ENCODE results near the gene FAM216A.
"Not testable (repeated sequence)": the region's sequence is repeated elsewhere in the genome, so short reads cannot be mapped to it uniquely, and the experiment has no call there.

The FAM216A gene, protein sequence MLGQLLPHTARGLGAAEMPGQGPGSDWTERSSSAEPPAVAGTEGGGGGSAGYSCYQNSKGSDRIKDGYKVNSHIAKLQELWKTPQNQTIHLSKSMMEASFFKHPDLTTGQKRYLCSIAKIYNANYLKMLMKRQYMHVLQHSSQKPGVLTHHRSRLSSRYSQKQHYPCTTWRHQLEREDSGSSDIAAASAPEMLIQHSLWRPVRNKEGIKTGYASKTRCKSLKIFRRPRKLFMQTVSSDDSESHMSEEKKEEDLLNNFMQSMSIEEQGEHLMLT

DNA sequence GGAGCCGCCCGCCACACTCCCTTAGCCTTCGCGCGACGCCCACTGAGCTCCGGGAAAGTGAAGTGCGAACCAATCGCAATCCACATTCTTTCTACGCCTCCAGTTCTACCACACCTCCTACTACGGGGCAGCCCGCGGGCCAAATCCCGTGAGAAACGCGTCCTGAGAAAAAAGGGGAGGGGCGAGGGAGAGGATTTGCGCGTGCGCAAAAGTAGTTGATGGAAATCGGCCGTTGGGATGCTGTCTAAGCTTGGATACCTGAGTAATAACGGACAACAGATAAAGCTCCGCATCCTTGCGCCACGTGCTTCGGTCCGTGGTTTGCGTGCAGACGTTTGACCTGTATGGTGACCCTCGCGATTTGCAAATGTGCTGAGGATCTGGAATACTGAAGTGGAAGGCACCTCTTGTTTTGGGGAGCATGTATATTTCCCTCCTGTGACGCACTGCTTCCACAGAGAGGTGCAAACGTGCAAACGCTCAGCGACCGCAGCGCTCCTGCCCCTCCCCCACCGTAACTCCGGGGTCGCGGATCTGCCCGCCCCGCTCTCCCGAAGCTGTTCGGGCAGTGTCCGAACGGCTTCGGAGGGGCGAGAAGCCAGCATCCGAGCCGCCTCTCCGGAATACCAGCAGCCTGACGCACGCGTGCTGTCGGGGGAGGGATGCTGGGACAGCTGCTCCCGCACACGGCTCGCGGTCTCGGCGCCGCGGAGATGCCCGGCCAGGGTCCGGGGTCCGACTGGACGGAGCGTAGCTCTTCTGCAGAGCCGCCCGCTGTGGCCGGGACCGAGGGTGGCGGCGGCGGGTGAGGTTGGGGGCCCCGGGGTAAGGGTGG is at the start of gene FAM216A, which contains the start of gene GPN3:
Gene FAM216A (plus strand): TSS at position 632 of the 835 bp plus-strand sequence. CDS start 31 bp downstream, at position 663.
Gene GPN3 (minus strand): TSS at position 44 of the 835 bp plus-strand sequence. CDS start 54 bp downstream, outside the sequence.
- H3K4me3 Mint-ChIP-seq, result peak within 1 kb of the TSS; percentile 100
- peaks cover 42% of the 10 kb centered on the region for H3K4me1 Mint-ChIP-seq (ENCODE audit: low read depth)
- H3K9me3 Mint-ChIP-seq (ENCODE audit: low read depth), result no peaks in the 10 kb centered on the region
- peaks cover 3% of the 10 kb centered on the region for H3K36me3 Mint-ChIP-seq
- no peaks in the 10 kb centered on the region for H3K27me3 Mint-ChIP-seq
- H3K27ac Mint-ChIP-seq, result peak within 1 kb of the TSS; percentile 99

DNA sequence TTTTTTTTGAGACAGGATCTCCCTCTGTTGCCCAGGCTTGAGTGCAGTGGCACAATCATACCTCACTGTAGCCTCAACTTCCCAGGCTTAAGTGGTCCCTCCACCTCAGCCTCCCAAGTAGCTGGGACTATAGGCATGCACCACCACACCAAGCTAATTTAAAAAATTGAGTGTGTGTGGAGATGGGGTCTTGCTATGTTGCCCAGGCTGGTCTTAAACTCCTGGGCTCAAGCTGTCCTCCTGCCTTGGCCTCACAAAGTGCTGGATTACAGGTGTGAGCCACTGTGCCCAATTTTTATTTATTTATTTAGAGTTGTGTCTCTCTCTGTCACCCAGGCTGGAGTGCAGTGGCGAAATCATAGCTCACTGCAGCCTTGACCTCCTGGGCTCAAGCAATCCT is 48.0 kb upstream of the FAM216A start:
- H3K4me3 Mint-ChIP-seq; H3K4me1 Mint-ChIP-seq (ENCODE audit: low read depth); H3K27ac Mint-ChIP-seq; H3K9me3 Mint-ChIP-seq (ENCODE audit: low read depth); H3K36me3 Mint-ChIP-seq; H3K27me3 Mint-ChIP-seq: not testable (repeated sequence)

DNA sequence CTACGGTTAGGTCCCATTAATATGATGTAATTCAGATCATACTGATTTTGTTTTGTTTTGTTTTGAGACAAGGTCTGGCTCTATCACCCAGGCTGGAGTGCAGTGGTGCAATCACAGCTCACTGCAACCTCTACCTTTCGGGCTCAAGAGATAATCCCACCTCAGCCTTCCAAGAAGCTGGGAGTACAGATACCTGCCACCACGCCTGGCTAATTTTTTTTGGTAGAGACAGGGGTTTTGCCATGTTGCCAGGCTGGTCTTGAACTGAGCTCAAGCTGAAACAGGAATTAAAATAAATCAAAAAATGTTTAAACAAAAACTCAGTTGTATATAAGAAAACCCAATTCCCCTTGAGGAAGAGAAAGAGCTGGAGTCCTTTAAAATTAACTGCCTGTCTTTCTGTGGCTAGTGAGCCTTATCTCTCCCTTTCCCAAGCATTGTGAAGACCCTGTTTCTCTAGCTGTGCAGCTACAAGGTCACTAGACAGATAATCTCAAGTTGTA is 47.4 kb upstream of the FAM216A start:
- Mint-ChIP-seq H3K27me3 (no peaks in the 10 kb centered on the region), H3K9me3 (ENCODE audit: low read depth) (no peaks in the 10 kb centered on the region), H3K4me1 (ENCODE audit: low read depth) (no peaks in the 10 kb centered on the region), H3K36me3 (no peaks in the 10 kb centered on the region), H3K4me3 (no peak overlapping the region), H3K27ac (no peak overlapping the region)

DNA sequence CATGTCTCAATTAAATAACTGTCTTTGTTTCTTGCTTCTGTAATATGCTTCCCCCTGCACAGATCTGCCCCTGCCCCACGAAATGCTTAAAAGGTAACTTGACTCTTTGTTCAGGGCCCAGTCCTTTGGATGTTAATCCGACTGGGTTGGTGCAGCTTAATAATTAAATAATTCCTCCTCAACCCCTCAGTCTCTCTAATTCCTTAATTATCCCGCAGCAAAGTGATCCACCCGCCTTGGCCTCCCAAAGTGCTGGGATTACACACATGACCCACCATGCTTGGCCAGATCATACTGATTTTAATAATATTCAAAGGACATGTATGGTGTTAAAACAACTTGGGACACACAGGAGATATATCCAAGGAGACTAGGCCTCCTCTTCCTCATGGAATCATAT is 46.9 kb upstream of the FAM216A start:
- Mint-ChIP-seq H3K4me3 (no peak overlapping the region), H3K4me1 (ENCODE audit: low read depth) (no peaks in the 10 kb centered on the region), H3K36me3 (no peaks in the 10 kb centered on the region), H3K27me3 (no peaks in the 10 kb centered on the region), H3K27ac (no peak overlapping the region), H3K9me3 (ENCODE audit: low read depth) (no peaks in the 10 kb centered on the region)

DNA sequence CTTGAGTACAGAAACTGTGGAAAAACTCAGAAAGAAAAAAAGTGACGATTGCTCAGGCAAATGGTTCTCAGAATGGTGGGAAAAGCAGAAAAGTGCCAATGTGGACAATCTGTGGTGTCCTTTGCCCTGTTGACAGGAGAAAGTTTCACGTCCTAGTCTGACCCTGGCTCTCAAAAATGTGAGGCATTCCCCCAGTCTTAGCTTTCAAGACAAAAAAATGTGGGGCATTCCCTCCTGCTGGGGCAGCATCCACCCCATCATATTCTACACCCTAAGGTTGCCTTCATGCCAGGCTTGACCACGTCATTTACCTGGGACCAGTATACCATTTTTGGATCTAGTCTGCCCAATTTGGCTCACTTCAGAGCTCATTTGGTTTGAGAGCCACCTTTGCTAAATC is 44.4 kb upstream of the FAM216A start:
- Mint-ChIP-seq H3K27ac (no peak overlapping the region), H3K27me3 (no peaks in the 10 kb centered on the region), H3K4me3 (no peak overlapping the region), H3K4me1 (ENCODE audit: low read depth) (no peaks in the 10 kb centered on the region), H3K36me3 (no peaks in the 10 kb centered on the region), H3K9me3 (ENCODE audit: low read depth) (no peaks in the 10 kb centered on the region)

DNA sequence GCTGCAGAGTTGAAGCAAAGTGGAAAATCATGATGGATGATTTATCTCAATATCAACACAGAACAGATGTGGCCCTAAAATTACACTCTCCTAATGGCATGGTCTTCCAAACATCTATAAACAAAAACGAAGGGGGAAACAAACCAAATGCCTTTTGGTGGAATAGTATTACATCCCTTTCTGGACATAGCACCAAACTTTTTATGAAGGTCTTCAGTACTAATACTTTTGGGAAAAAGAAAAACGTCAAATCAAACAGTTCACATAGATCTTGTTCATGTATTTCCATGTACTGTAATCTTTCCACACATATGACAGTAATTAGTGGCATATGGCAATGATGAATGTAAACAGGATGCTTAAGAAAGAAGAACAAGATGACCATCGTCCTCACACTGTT is 42.2 kb upstream of the FAM216A start:
- Mint-ChIP-seq H3K4me1 (ENCODE audit: low read depth) (no peaks in the 10 kb centered on the region), H3K4me3 (no peak overlapping the region), H3K36me3 (no peaks in the 10 kb centered on the region), H3K27ac (no peak overlapping the region), H3K27me3 (no peaks in the 10 kb centered on the region), H3K9me3 (ENCODE audit: low read depth) (no peaks in the 10 kb centered on the region)

DNA sequence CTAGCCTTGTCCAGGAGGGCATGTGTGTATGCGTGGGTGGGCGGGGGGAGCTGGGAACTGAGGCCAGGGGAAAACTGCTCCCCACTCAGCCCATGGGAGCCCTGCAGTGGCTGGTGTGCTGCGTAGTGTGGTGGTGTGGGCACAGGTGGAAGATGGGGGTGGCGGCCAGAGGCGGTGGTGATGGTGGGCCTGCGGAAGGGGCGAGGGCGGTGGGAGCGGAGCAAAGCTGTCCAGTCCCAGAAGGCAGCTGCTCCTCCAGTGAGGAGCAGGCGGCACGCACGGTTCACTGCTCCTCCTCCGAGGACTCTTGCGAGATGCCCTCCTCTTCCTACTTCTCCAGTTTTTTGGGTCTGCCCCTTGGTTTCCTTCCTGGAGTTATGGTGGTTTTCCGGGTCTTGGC is 39.0 kb upstream of the FAM216A start:
- H3K36me3 Mint-ChIP-seq; H3K4me1 Mint-ChIP-seq (ENCODE audit: low read depth); H3K9me3 Mint-ChIP-seq (ENCODE audit: low read depth); H3K27ac Mint-ChIP-seq; H3K27me3 Mint-ChIP-seq; H3K4me3 Mint-ChIP-seq: not testable (repeated sequence)

DNA sequence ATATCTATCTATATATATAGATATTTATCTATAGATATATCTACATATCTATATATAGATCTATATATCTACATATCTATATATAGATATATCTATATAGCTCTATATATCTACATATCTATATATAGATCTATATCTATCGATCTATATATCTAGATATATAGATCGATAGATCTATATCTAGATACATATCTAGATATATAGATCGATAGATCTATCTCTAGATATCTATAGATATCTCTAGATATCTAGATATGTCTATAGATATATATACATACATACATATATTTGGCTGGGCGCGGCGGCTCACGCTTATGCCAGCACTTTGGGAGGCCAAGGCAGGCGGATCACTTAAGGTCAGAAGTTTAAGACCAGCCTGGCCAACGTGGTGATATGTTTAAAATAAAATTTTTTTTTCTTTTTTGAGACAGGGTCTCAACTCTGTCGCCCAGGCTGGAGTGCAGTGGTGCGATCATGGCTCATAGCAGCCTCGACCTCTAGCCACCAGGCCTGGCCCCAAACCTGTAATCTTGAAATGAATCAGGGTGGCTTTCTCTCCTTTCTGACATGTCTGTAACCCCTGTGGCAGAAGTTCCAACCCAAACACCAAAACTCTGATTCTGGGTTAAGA is 36.6 kb upstream of the FAM216A start:
- no peak overlapping the region for H3K27ac Mint-ChIP-seq
- H3K36me3 Mint-ChIP-seq, result peaks cover 2% of the 10 kb centered on the region

DNA sequence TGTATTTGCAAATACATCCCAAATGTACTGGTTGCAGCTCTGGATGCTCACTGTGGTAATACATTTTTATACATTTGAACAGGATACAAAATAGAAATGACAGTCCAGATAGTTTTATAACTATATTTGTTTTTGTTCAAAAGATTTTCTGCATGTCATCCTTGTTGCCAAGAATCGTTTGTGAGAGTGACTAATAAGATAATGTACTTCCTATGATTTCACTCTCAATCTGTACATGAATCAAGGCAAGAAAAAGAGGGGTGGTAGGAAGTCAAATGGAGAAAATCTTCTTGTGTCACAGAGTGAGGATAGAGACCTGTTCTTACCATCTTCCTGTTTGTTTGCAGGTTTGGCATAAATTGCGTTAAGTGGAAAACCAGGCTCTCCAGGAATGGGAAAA is 32.4 kb upstream of the FAM216A start:
- Mint-ChIP-seq H3K36me3 (peaks cover 2% of the 10 kb centered on the region), H3K27me3 (no peaks in the 10 kb centered on the region), H3K9me3 (ENCODE audit: low read depth) (no peaks in the 10 kb centered on the region), H3K4me1 (ENCODE audit: low read depth) (peaks cover 2% of the 10 kb centered on the region), H3K27ac (no peak overlapping the region), H3K4me3 (no peak overlapping the region)

More for the DNA sequence above, 36.6 kb upstream of the FAM216A start:
- Mint-ChIP-seq H3K4me3 (no peak overlapping the region), H3K9me3 (ENCODE audit: low read depth) (no peaks in the 10 kb centered on the region), H3K4me1 (ENCODE audit: low read depth) (peaks cover 2% of the 10 kb centered on the region), H3K27me3 (no peaks in the 10 kb centered on the region)

DNA sequence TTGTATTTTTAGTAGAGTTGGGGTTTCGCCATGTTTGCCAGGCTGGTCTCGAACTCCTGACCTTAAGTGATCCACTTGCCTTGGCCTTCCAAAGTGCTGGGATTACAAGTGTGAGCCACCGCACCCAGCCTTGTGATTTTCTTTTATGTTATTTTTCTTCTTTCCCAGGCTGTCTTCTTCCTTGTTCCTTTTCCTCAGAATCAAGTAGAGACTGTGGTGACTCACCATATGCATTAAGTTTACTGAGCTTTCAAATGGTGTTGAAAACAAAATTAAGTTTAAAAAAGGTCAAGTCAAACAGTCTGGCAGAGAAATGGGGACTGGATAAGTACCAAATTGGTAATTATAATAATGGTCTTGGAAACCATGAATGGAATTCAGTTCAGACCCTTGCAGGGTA is 24.2 kb upstream of the FAM216A start:
- Mint-ChIP-seq H3K36me3 (peaks cover 4% of the 10 kb centered on the region), H3K27me3 (no peaks in the 10 kb centered on the region), H3K27ac (peak overlapping the region; percentile 86), H3K9me3 (ENCODE audit: low read depth) (no peaks in the 10 kb centered on the region), H3K4me1 (ENCODE audit: low read depth) (peaks cover 34% of the 10 kb centered on the region), H3K4me3 (no peak overlapping the region)

DNA sequence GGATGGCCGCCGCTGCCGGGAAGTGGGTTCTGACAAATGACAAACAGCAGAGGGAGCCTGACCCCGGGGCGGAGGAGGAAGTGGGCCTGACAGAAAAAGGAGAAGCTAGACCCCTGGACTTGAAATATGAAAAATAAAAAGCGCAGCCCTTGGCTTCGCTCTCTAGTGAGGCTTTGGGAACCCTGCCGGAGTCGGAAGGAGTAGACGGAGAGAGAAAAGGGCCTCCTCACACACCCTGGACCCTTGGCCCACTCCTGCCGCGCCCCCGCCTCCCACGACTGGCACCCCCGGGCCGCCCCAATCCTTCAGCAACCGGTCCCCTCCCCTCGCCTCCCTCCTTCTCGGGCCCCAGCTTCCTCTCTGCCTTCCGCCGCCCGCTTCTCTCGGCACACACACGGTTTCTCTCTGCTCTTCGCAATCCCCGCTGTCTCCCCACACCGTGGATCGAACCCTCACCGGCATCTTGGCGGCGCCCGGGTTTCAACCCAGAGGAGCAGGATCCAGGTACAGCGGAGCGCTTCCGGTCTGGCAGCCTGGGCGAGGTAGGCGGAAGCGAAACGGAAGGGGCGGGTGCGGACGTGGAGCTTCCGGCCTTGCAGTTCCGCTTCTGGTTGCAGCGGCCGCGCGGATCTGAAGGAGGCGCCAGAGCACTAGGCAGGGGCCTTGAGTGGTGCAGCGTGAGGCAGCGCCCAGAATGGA is 18.7 kb upstream of the FAM216A start, which contains the start of gene ARPC3:
Gene ARPC3 (minus strand): TSS at position 539 of the 699 bp plus-strand sequence. CDS start 77 bp downstream, at position 462.
- peaks cover 38% of the 10 kb centered on the region for H3K4me1 Mint-ChIP-seq (ENCODE audit: low read depth)
- peak within 1 kb of the TSS; percentile 99 for H3K27ac Mint-ChIP-seq
- H3K36me3 Mint-ChIP-seq, result no peaks in the 10 kb centered on the region
- no peaks in the 10 kb centered on the region for H3K9me3 Mint-ChIP-seq (ENCODE audit: low read depth)
- no peaks in the 10 kb centered on the region for H3K27me3 Mint-ChIP-seq
- H3K4me3 Mint-ChIP-seq, result peak within 1 kb of the TSS; percentile 99

DNA sequence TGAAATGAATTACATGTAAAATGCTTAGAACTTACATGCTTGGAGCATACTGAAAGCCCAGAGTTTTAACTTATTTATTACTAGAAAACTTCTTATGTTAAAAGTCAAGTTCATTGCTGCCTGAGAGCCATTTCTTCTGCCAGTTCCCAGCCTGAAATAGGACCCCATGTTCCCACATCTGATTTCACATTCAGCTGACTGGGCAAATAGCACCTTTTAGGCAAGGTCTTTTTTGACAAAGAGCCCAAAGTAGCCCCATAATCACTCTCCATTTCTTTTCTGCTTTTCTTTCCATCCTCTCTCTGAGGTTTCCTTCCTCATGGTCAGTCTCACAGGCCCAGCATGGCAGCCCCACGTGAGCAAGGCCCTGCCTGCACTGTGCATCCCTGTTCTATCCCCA is 17.4 kb upstream of the FAM216A start:
- Mint-ChIP-seq H3K36me3 (no peaks in the 10 kb centered on the region), H3K4me3 (peak overlapping the region; percentile 86), H3K4me1 (ENCODE audit: low read depth) (peaks cover 33% of the 10 kb centered on the region), H3K27me3 (no peaks in the 10 kb centered on the region), H3K27ac (peak overlapping the region; percentile 92), H3K9me3 (ENCODE audit: low read depth) (no peaks in the 10 kb centered on the region)

DNA sequence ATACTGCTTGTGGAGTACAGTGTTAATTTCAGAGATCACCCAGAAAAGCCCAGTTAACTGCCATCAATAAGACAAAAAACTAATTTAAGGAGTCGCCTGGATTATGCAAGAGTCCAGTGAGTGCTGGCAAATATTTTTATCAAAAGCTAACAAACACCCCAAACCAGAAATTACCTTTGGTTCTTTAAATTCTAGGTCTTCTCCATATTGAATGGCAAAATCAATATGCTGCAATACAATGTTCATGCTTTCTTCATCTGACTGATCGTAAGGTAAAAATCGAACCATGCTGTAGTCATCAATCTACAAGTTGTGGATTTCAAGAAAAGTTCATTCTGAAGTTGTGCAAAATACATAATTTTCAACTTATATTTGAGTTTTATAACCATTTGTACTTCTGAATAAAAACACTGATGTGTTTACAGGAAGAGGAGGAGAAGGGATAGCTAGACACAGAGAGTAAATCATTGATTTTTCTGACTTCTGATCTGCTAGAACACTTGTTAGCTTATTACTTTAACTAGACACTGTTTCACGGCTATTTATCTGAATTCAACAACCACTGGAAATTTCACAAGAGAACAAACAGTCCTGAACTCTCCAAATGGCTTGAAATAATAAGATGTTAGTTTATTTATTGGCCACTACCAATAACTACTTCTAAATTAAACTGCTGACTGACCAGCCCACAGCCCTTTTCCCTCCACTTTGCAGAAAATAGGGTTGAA is 14.9 kb upstream of the FAM216A start:
- no peaks in the 10 kb centered on the region for H3K27me3 Mint-ChIP-seq
- no peak overlapping the region for H3K4me3 Mint-ChIP-seq
- no peaks in the 10 kb centered on the region for H3K9me3 Mint-ChIP-seq (ENCODE audit: low read depth)
- no peak overlapping the region for H3K27ac Mint-ChIP-seq
- peaks cover 14% of the 10 kb centered on the region for H3K4me1 Mint-ChIP-seq (ENCODE audit: low read depth)
- H3K36me3 Mint-ChIP-seq, result no peaks in the 10 kb centered on the region

DNA sequence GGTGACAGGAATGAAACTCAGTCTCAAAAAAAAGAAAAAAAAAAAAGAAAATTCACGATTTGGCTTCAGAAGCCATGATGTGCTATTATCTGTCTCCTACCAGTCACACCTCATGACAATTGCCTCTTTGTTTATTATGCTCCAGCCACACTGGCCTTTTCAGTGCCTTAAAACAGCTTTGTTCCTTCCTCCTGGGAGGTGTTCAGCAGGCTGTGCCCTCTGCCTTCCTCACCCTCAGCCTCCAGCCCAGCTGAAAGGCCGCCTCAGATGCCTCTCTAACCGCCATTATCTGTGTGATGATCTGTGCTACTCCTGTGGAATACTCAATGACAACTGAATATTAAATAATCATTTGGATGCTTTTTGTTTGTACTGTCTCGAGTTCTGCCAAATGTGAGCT is 9.9 kb upstream of the FAM216A start:
- no peak overlapping the region for H3K4me3 Mint-ChIP-seq
- peaks cover 6% of the 10 kb centered on the region for H3K4me1 Mint-ChIP-seq (ENCODE audit: low read depth)
- no peaks in the 10 kb centered on the region for H3K9me3 Mint-ChIP-seq (ENCODE audit: low read depth)
- H3K36me3 Mint-ChIP-seq, result peaks cover 5% of the 10 kb centered on the region
- no peaks in the 10 kb centered on the region for H3K27me3 Mint-ChIP-seq
- H3K27ac Mint-ChIP-seq, result no peak overlapping the region

Data from activated naive CD8-positive, alpha-beta T cell (primary cell).